K562 (cell line): ENCODE measurements around the gene SDHC. TPM values are rescaled to one million over a fixed set of nuclear protein-coding genes. Genes with fewer than 3 reads are reported as not detected.

ENCODE experiments used
- CHD7 ChIP-seq: fragments of 200-600 bp; sonication (generic); IDR thresholded peaks from one replicate; pipeline ENCODE4 v1.6.1; 2012; ENCODE audit warnings: mild to moderate bottlenecking, low read depth, low read length, inconsistent platforms
- DEAF1 ChIP-seq: fragments of 450-650 bp; formaldehyde crosslinking; IDR thresholded peaks from 2 replicates; pipeline ENCODE4 v1.4.0; 2020; ENCODE audit warnings: mild to moderate bottlenecking, moderate library complexity
- RAD51 ChIP-seq: fragments of 450-650 bp; IDR thresholded peaks from 2 replicates; pipeline ENCODE4 v1.7.1; 2016; ENCODE audit warnings: low read depth, mild to moderate bottlenecking, borderline replicate concordance
- TEAD4 ChIP-seq, 2 experiments: sonication (generic) in 1 of 2; formaldehyde crosslinking in 1 of 2; IDR thresholded peaks; 2 replicates each; pipeline versions ENCODE4 v1.6.1 to v1.8.0; 2012 to 2022; ENCODE audit warnings: borderline replicate concordance in 1 of 2, inconsistent platforms in 1 of 2, low read length in 1 of 2, mild to moderate bottlenecking in 1 of 2, missing genetic modification reagents in 1 of 2
- ZFP1 ChIP-seq: fragments of 450-650 bp; formaldehyde crosslinking; IDR thresholded peaks from 2 replicates; pipeline ENCODE4 v1.4.0; 2020; ENCODE audit warnings: mild to moderate bottlenecking, mixed read lengths
- ZNF175 ChIP-seq: fragments of 200-800 bp; sonication (Bioruptor generic); IDR thresholded peaks from 2 replicates; pipeline ENCODE4 v1.6.1; 2016; ENCODE audit warnings: low read depth, mild to moderate bottlenecking, missing genetic modification characterization, missing compliant biosample characterization
- ZNF609 ChIP-seq: sonication (generic); formaldehyde crosslinking; IDR thresholded peaks from 2 replicates; pipeline ENCODE4 v1.8.1; 2023; ENCODE audit warnings: missing genetic modification reagents, mild to moderate bottlenecking, borderline replicate concordance
- polyA plus RNA-seq, 8 experiments: library from polyadenylated mRNA; depleted of rRNA in 4 of 8; stranded (reverse) in 5 of 8; unstranded in 3 of 8; fragments of >200 nt; fragmentation: Nextera tagmentation in 2 of 8; fragmentation: Illumina TruSeq in 1 of 8; extraction: Ambion mirVana in 2 of 8; extraction: Trizol in 1 of 8; gene quantifications; 2 replicates each; pipeline versions ENCODE4 v1.2.1 to v1.2.3, GENCODE V29; 2011 to 2014; ENCODE audit warnings: inconsistent platforms in 1 of 8, missing spikeins in 1 of 8
- total RNA-seq, 7 experiments: library from RNA; depleted of rRNA in 6 of 7; stranded (reverse); fragments of >200 nt in 6 of 7; fragmentation: Illumina TruSeq in 2 of 7; extraction: Trizol in 2 of 7; gene quantifications; 2 replicates each; pipeline versions ENCODE4 v1.2.1 to v1.2.3, GENCODE V29; 2011 to 2021; ENCODE audit warnings: low replicate concordance in 1 of 7

The SDHC gene
- total and polyA plus RNA-seq, 9 of the 15 experiments (the other 6 are each of a cell fraction or from before 2014, with no cell fraction given): 7.7 to 309 (median 174) TPM

- TF ChIP-seq CHD7 (no peak), ZNF609 (CRISPR knock-in tag) (no peak), ZFP1 (no peak), DEAF1 (CRISPR knock-in tag) (no peak), RAD51 (peak; percentile 91), ZNF175 (CRISPR knock-in tag) (peak; percentile 59; the same call in 1 of the 2 replicates), TEAD4 (IDR thresholded peaks at IDR 0.05; ENCODE audit: low read length) (no peak), TEAD4 (CRISPR knock-in tag; IDR thresholded peaks at IDR 0.05; ENCODE audit: borderline replicate concordance) (0 out of 2 replicates have a peak, but pooled peaks have one; percentile 43)
These were observed at the start of gene SDHC (continued) for GRCh38 chr1:161314201-161314981.
